ENCODE results near the gene NUP210.

NUP210 gene

GRCh38 chr3:13372126-13372525 lies 48.0 kb downstream of the NUP210 start:
- no peak for DNase-seq

GRCh38 chr3:13371100-13372075 lies 48.7 kb downstream of the NUP210 start:
- no peak for DNase-seq

DNA sequence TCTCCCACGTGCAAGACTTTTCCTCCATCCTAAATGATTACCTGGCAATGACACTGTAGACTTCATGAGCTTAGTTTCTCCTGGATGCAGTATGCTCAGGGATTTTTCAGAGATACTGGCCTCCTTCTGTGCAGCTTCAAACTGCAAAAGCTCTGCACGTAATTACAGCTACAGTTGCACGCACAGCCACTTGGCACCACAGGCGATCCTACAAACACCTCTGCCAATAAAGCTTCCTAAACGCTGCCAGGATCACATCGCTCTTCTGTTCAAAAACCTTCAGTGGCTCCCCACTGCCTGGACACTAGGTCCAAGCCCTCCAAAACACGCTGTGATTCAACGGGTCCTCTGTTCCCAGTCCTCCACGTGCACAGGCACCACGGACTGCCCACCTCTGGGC lies 49.5 kb downstream of the NUP210 start:
- no peak for DNase-seq

GRCh38 chr3:13370055-13370454 lies 50.1 kb downstream of the NUP210 start:
- no peak for DNase-seq

- no peak for DNase-seq
Measured at GRCh38 chr3:13368834-13369233, 51.3 kb downstream of the NUP210 start.

DNA sequence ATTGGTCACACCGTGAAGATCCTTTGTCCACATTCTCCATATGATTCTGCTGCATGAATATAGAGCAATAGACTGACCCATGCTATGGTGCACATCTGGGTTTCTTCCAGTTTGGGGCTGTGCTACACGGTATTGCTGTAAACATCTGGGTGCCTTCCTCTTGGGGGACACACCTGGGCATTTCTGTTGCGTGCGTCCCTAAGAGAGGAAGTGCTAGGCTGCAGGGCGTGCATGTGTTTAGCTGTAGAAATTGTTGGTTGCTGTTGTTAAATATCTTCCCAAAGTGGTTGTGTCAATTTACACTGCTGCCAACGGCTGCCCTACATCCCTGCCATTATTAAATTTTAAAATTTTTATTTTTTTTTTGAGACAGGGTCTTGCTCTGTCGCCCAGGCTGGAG lies 52.4 kb downstream of the NUP210 start:
- no peak for DNase-seq

DNA sequence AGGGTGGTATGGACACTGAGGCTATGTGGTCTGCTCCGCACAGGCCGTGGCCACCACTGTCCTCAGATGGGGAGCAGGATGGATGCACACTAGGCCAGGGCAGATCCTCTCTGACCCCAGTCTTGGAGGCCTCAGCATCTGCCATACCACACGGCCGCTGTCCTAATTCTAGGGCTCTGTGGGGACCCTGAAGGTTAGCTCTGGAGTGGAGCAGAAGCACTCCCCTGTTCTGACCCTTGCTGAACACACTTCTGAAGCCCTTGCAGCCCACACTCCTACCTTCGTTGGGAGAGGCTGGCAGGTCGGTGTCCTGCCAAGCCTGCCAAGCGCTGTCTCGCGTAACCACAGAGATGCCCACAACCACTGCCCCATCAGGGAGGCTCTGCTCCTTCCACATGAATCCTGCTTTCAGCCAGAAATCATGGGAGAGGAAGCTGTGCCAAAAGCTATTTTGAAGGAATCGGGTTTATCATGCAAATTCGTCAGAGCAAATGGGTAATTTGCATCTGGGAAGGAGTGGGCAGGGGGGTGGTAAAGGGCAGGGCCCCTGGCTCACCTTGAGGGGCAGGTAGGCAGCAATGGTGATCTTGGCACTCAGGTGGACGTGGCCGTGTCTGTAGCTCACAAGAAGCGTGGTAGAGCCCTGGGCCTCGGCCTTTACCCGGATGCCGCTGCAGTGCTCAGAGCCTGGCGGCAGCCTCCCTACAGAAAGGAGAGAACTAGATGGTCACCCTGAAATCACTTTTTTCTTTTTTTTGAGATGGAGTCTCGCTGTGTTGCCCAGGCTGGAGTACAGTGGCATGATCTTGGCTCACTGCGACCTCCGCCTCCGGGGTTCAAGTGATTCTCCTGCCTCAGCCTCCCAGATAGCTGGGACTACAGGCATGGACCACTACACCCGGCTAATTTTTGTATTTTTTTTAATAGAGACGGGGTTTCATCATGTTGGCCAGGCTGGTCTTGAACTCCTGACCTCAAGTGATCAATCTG lies 54.4 kb downstream of the NUP210 start:
- DNase-seq, result no peak

- no peak for DNase-seq
Measured at GRCh38 chr3:13364602-13365271, 55.4 kb downstream of the NUP210 start.

- no peak for DNase-seq
Measured at GRCh38 chr3:13362551-13362950, 57.6 kb downstream of the NUP210 start.

- no peak for DNase-seq
Measured at GRCh38 chr3:13359916-13360315, 60.2 kb downstream of the NUP210 start.

GRCh38 chr3:13358643-13359042 lies 61.5 kb downstream of the NUP210 start:
- no peak for DNase-seq

GRCh38 chr3:13358051-13358450 lies 62.1 kb downstream of the NUP210 start:
- no peak for DNase-seq

GRCh38 chr3:13357074-13357473 lies 63.0 kb downstream of the NUP210 start:
- DNase-seq, result no peak

- DNase-seq, result no peak
Measured at GRCh38 chr3:13353936-13354542, 66.1 kb downstream of the NUP210 start.

- no peak for DNase-seq
Measured at GRCh38 chr3:13353506-13353905, 66.6 kb downstream of the NUP210 start.

DNA sequence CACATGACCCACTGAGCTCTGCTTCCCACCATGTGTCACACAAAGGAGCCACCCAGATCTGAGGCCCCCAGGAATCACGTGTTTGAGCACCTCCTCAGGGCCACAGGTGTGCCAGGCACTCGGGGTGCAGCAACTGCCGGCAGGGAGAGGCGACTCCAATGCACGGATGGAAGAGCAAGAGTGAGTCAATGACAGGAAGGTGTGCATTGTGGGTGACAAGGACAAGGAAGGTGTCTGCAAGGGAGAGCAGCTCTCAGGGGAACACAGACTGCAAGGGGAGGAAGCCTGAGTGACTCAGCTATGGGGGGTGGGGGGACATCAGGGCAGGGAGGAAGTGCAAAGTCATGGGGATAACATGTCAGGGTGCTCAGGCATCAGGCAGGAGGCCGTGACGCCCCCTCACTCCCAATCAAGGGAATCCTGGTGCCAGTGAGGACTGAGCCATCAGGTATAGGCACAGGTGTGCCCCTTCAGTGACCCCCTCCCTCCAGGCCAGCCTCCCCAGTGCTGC lies 67.4 kb downstream of the NUP210 start:
- DNase-seq, result no peak

DNA sequence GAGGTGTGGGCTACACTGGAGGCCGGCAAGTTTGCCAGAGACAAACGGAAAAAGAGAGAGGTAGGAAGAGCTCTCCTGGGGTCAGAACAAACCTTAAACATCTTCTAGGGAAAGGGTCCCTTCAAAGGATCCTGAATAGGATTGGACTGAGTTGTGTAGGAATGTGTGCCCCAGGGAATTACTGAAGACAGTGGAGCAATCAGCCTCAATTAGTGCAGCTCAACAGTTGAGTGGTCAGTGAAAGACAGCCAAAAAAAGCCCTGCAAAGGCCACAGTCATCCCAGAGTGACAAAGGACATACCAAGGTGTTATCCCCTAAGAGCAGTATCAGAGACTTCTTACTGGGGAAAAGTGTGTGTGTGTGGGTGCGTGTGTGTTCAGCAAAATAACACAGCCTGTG lies 70.3 kb downstream of the NUP210 start:
- DNase-seq, result no peak

- DNase-seq, result no peak
Measured at GRCh38 chr3:13348661-13349396, 71.3 kb downstream of the NUP210 start.

DNA sequence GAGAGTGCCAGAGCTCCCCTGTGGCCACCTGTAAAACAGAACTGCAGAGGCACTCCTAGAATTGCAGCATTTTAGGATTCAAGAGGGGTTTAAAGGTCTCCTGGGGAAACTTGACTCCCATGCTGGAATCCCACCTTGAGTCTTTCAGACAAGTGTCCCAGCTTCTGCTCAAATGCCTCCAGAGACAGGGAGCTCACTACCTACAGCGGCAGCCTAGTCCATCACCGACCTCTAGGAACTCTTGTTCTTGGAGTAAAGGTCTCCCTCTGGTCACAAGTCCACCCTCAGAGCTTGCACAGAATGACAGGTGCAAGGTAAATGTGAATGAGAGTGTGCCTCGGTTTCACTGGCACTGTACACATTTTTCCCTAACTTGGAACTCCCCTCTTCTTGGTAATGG lies 72.0 kb downstream of the NUP210 start:
- DNase-seq, result no peak

DNA sequence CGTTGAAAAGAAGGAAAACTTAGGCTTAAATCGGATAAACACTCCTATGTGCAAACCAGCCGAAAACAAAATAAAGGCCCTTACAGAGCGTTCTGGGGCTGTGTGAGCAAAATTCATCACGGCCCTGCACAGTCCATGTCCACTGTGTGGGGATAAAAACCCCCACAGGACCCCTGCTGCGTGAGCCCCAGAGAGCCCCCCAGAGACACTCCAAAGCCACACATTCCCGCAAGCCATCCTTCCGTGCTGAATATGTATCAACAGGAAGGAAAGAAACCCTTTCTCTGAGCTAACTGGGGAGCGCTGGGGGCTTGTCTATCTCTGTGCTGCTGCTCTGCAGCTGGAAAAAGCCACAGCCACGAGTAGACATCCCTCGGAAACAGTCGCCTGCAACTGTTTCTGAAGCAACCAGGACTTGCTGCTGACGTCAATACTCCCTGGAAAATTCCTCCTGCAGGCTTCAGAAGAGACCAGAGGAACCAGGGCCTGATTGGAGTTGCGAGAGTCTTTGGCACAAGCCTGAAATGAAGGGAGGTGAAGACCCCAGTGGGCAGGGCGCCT lies 72.7 kb downstream of the NUP210 start:
- DNase-seq, result no peak
